WTC11 (cell line): ENCODE data around the gene SH3TC1.

Experiments used
- ATF3 ChIP-seq: sonication (generic); formaldehyde crosslinking; conservative IDR thresholded peaks from 2 replicates; pipeline ENCODE4 v1.8.1; 2022; ENCODE audit warnings: mild to moderate bottlenecking, missing genetic modification reagents
- CTCF ChIP-seq: fragments of 200-600 bp; IDR thresholded peaks from 2 replicates; pipeline ENCODE4 v1.8.0; 2022; ENCODE audit warnings: antibody characterized with exemption
- FOXP4 ChIP-seq: sonication (generic); formaldehyde crosslinking; IDR thresholded peaks from 2 replicates; pipeline ENCODE4 v1.8.0; 2022; ENCODE audit warnings: mild to moderate bottlenecking, missing genetic modification reagents
- HMGXB4 ChIP-seq: sonication (generic); formaldehyde crosslinking; IDR thresholded peaks from 2 replicates; pipeline ENCODE4 v1.8.1; 2023; ENCODE audit warnings: mild to moderate bottlenecking, moderate library complexity, missing genetic modification reagents
- MAX ChIP-seq: sonication (generic); formaldehyde crosslinking; IDR thresholded peaks from 2 replicates; pipeline ENCODE4 v1.8.0; 2022; ENCODE audit warnings: mild to moderate bottlenecking, missing genetic modification reagents
- NFYB ChIP-seq: sonication (generic); formaldehyde crosslinking; conservative IDR thresholded peaks from 2 replicates; pipeline ENCODE4 v1.8.0; 2022; ENCODE audit warnings: low read depth, missing genetic modification reagents
- NR2C2 ChIP-seq: sonication (generic); formaldehyde crosslinking; IDR thresholded peaks from 2 replicates; pipeline ENCODE4 v1.8.0; 2022; ENCODE audit warnings: mild to moderate bottlenecking, missing genetic modification reagents
- ZNF138 ChIP-seq: sonication (generic); formaldehyde crosslinking; conservative IDR thresholded peaks from 2 replicates; pipeline ENCODE4 v1.8.1; 2022; ENCODE audit warnings: mild to moderate bottlenecking, moderate library complexity, missing genetic modification reagents
- ZNF281 ChIP-seq: sonication (generic); formaldehyde crosslinking; IDR thresholded peaks from 2 replicates; pipeline ENCODE4 v1.8.0; 2023; ENCODE audit warnings: mild to moderate bottlenecking, missing genetic modification reagents

GRCh38 chr4:8264106-8264505 lies 65.0 kb downstream of the SH3TC1 start:
- TF ChIP-seq CTCF, result no peak
- TF ChIP-seq HMGXB4 (CRISPR knock-in tag), result no peak
- no peak for TF ChIP-seq FOXP4
- no peak for TF ChIP-seq NFYB (CRISPR knock-in tag)
- TF ChIP-seq ATF3 (CRISPR knock-in tag), result no peak
- TF ChIP-seq ZNF281 (CRISPR knock-in tag), result no peak
- TF ChIP-seq ZNF138 (CRISPR knock-in tag), result no peak
- no peak for TF ChIP-seq NR2C2
- TF ChIP-seq MAX (CRISPR knock-in tag), result no peak
